Keratinocyte (primary cell): ENCODE results near the gene CTCFL. TPM values are rescaled to one million over a fixed set of nuclear protein-coding genes. Genes with fewer than 3 reads are reported as not detected.

ENCODE experiments used
- DNase-seq: peaks from one replicate; pipeline ENCODE4 v3.0.0-alpha.2; 2011; ENCODE audit warnings: low read depth, missing footprints, low spot score
- FAIRE-seq: peaks from 2 replicates; lab custom pipeline; 2011; peaks lifted over from hg19 to GRCh38; lab: Jason Lieb, UNC
- H2AFZ ChIP-seq: 2 replicates; pipeline ENCODE4 v1.6.0; 2012; ENCODE audit warnings: low read length, control low read depth, inconsistent platforms; ENCODE audit not compliant: control insufficient read depth
- H3K27ac ChIP-seq: 2 replicates; pipeline ENCODE4 v1.5.1; 2011; ENCODE audit warnings: low read length; ENCODE audit not compliant: control insufficient read depth, insufficient read depth
- H3K27me3 ChIP-seq: 3 replicates; pipeline ENCODE4 v1.6.0; 2011; ENCODE audit warnings: low read length; ENCODE audit not compliant: control insufficient read depth, insufficient read depth; ENCODE audit errors: extremely low read depth
- H3K36me3 ChIP-seq, 2 experiments: 2 replicates in 1 of 2; 3 replicates in 1 of 2; pipeline ENCODE4 v1.5.1; 2011; ENCODE audit warnings: low read length in 2 of 2, mild to moderate bottlenecking in 1 of 2; ENCODE audit not compliant: control insufficient read depth in 2 of 2, insufficient read depth in 2 of 2; ENCODE audit errors: extremely low read depth in 1 of 2
- H3K4me1 ChIP-seq: 3 replicates; pipeline ENCODE4 v1.5.1; 2011; ENCODE audit warnings: low read length; ENCODE audit not compliant: control insufficient read depth, insufficient read depth; ENCODE audit errors: extremely low read depth
- H3K4me2 ChIP-seq: 3 replicates; pipeline ENCODE4 v1.6.0; 2011; ENCODE audit warnings: low read depth, low read length; ENCODE audit not compliant: control insufficient read depth, insufficient read depth; ENCODE audit errors: extremely low read depth
- H3K4me3 ChIP-seq, 3 experiments: fragments of 200-600 bp in 1 of 3; sonication (generic) in 1 of 3; 2 replicates in 2 of 3; 3 replicates in 1 of 3; pipeline ENCODE4 v1.5.1; 2011 to 2016; ENCODE audit warnings: low read length in 3 of 3, mild to moderate bottlenecking in 3 of 3, control low read depth in 2 of 3, inconsistent platforms in 1 of 3, low read depth in 1 of 3, mixed read lengths in 1 of 3, mixed run types in 1 of 3, moderate library complexity in 1 of 3; ENCODE audit not compliant: control insufficient read depth in 2 of 3, insufficient read depth in 2 of 3; ENCODE audit errors: extremely low read depth in 1 of 3
- H3K79me2 ChIP-seq: 2 replicates; pipeline ENCODE4 v1.6.0; 2012; ENCODE audit warnings: low read length; ENCODE audit not compliant: control insufficient read depth, insufficient read depth
- H3K9ac ChIP-seq: 3 replicates; pipeline ENCODE4 v1.6.0; 2011; ENCODE audit warnings: low read length; ENCODE audit not compliant: control insufficient read depth, insufficient read depth; ENCODE audit errors: extremely low read depth
- H3K9me1 ChIP-seq: 3 replicates; pipeline ENCODE4 v1.6.0; 2011; ENCODE audit warnings: low read length; ENCODE audit not compliant: control insufficient read depth, insufficient read depth; ENCODE audit errors: extremely low read depth
- H3K9me3 ChIP-seq: 2 replicates; pipeline ENCODE4 v1.5.1; 2012; ENCODE audit warnings: low read depth, low read length; ENCODE audit not compliant: control insufficient read depth
- H4K20me1 ChIP-seq: 3 replicates; pipeline ENCODE4 v1.6.0; 2011; ENCODE audit warnings: low read length; ENCODE audit not compliant: control insufficient read depth, insufficient read depth; ENCODE audit errors: extremely low read depth
- EZH2 ChIP-seq: IDR thresholded peaks from one replicate; pipeline ENCODE4 v1.6.1; 2012; ENCODE audit warnings: inconsistent platforms, mild to moderate bottlenecking, low read length, moderate library complexity
- dilution Hi-C: fragments of 300-500 bp; cut with MboI; formaldehyde crosslinking; loops from one replicate; pipeline ENCODE4 v1.7.0; 2020; ENCODE audit warnings: low sequenced_read_pairs; ENCODE audit not compliant: extremely low pct_ligation_motif_present
- polyA plus RNA-seq, 5 experiments: library from polyadenylated mRNA; depleted of rRNA in 3 of 5; stranded (reverse) in 3 of 5; stranded (forward) in 1 of 5; unstranded in 1 of 5; fragments of >200 nt; gene quantifications; 1 replicate in 1 of 5; 2 replicates in 3 of 5; 3 replicates in 1 of 5; pipeline versions ENCODE4 v1.2.1 to v1.2.3, GENCODE V29; 2011 to 2012; ENCODE audit warnings: missing spikeins in 2 of 5, low read depth in 1 of 5, low replicate concordance in 1 of 5
- TF ChIP-seq, protein P1 (sequence below), 3 experiments: IDR thresholded peaks in 1 of 3; conservative IDR thresholded peaks in 1 of 3; optimal IDR thresholded peaks in 1 of 3; 2 replicates in 2 of 3; 3 replicates in 1 of 3; pipeline versions ENCODE3 to v1.5.1; 2011; ENCODE audit warnings: low read length in 3 of 3, mild to moderate bottlenecking in 3 of 3, moderate library complexity in 2 of 3, control low read depth in 1 of 3, inconsistent platforms in 1 of 3; ENCODE audit not compliant: insufficient read depth in 2 of 3; ENCODE audit errors: extremely low read depth in 1 of 3

CTCFL gene
- polyA plus RNA-seq, 1 donor (not counting 4 experiments of a cell fraction or from before 2014, with no cell fraction given): not detected

- Histone ChIP-seq H3K27ac (no peak overlapping the region), H3K4me3 (no peak overlapping the region), H3K9ac (no peak overlapping the region), H3K4me2 (no peak overlapping the region), H2AFZ (no peak overlapping the region), H3K4me1 (no peaks in the 10 kb centered on the region), H3K27me3 (peaks cover 37% of the 10 kb centered on the region), H3K9me1 (no peaks in the 10 kb centered on the region), H3K36me3 (no peaks in the 10 kb centered on the region), H3K79me2 (no peaks in the 10 kb centered on the region), H4K20me1 (no peaks in the 10 kb centered on the region), H3K9me3 (peaks cover 6% of the 10 kb centered on the region)
- FAIRE-seq: no peak
- no peak for DNase-seq
- TF ChIP-seq EZH2: no peak
- TF ChIP-seq, protein P1, sequence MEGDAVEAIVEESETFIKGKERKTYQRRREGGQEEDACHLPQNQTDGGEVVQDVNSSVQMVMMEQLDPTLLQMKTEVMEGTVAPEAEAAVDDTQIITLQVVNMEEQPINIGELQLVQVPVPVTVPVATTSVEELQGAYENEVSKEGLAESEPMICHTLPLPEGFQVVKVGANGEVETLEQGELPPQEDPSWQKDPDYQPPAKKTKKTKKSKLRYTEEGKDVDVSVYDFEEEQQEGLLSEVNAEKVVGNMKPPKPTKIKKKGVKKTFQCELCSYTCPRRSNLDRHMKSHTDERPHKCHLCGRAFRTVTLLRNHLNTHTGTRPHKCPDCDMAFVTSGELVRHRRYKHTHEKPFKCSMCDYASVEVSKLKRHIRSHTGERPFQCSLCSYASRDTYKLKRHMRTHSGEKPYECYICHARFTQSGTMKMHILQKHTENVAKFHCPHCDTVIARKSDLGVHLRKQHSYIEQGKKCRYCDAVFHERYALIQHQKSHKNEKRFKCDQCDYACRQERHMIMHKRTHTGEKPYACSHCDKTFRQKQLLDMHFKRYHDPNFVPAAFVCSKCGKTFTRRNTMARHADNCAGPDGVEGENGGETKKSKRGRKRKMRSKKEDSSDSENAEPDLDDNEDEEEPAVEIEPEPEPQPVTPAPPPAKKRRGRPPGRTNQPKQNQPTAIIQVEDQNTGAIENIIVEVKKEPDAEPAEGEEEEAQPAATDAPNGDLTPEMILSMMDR (optimal IDR thresholded peaks at IDR 0.05 in 1 of 3, IDR thresholded peaks at IDR 0.05 in 1 of 3, conservative IDR thresholded peaks at IDR 0.05 in 1 of 3; ENCODE audit: extremely low read depth in 1 of 3, insufficient read depth in 2 of 3, low read length in 3 of 3): no peak
- dilution Hi-C loops: no loop called here
Observed at GRCh38 chr20:57458400-57459160, 66.4 kb downstream of the CTCFL start.

GRCh38 chr20:57457243-57458095 lies 67.5 kb downstream of the CTCFL start:
- FAIRE-seq (no peak), DNase-seq (no peak)
- Histone ChIP-seq H3K27me3 (peaks cover 37% of the 10 kb centered on the region), H3K9ac (no peak overlapping the region), H3K79me2 (no peaks in the 10 kb centered on the region), H3K27ac (no peak overlapping the region), H2AFZ (no peak overlapping the region), H3K4me3 (no peak overlapping the region), H4K20me1 (no peaks in the 10 kb centered on the region), H3K9me1 (no peaks in the 10 kb centered on the region), H3K9me3 (peaks cover 6% of the 10 kb centered on the region), H3K4me2 (no peak overlapping the region), H3K4me1 (no peaks in the 10 kb centered on the region), H3K36me3 (no peaks in the 10 kb centered on the region)
- TF ChIP-seq, protein P1 (optimal IDR thresholded peaks at IDR 0.05 in 1 of 3, IDR thresholded peaks at IDR 0.05 in 1 of 3, conservative IDR thresholded peaks at IDR 0.05 in 1 of 3; ENCODE audit: extremely low read depth in 1 of 3, insufficient read depth in 2 of 3, low read length in 3 of 3): no peak
- no peak for TF ChIP-seq EZH2
- dilution Hi-C loops: no loop called here
